HG02678 (cell line): Measurements from ENCODE around the gene ZNF574.

Experiments
- ATAC-seq: cut with Tn5 transposase; IDR thresholded peaks from one replicate; pipeline ENCODE4 v1.9.1; 2021; ENCODE audit warnings: mild to moderate bottlenecking, moderate library complexity; ENCODE audit not compliant: unreplicated experiment

Gene ZNF574

DNA sequence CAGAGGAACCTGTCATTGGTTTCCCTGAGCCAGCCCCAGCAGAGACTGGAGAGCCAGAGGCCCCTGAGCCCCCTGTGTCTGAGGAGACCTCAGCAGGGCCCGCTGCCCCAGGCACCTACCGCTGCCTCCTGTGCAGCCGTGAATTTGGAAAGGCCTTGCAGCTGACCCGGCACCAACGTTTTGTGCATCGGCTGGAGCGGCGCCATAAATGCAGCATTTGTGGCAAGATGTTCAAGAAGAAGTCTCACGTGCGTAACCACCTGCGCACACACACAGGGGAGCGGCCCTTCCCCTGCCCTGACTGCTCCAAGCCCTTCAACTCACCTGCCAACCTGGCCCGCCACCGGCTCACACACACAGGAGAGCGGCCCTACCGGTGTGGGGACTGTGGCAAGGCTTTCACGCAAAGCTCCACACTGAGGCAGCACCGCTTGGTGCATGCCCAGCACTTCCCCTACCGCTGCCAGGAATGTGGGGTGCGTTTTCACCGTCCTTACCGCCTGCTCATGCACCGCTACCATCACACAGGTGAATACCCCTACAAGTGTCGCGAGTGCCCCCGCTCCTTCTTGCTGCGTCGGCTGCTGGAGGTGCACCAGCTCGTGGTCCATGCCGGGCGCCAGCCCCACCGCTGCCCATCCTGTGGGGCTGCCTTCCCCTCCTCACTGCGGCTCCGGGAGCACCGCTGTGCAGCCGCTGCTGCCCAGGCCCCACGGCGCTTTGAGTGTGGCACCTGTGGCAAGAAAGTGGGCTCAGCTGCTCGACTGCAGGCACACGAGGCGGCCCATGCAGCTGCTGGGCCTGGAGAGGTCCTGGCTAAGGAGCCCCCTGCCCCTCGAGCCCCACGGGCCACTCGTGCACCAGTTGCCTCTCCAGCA lies 4.2 kb downstream of the ZNF574 start:
- ATAC-seq = no peak

DNA sequence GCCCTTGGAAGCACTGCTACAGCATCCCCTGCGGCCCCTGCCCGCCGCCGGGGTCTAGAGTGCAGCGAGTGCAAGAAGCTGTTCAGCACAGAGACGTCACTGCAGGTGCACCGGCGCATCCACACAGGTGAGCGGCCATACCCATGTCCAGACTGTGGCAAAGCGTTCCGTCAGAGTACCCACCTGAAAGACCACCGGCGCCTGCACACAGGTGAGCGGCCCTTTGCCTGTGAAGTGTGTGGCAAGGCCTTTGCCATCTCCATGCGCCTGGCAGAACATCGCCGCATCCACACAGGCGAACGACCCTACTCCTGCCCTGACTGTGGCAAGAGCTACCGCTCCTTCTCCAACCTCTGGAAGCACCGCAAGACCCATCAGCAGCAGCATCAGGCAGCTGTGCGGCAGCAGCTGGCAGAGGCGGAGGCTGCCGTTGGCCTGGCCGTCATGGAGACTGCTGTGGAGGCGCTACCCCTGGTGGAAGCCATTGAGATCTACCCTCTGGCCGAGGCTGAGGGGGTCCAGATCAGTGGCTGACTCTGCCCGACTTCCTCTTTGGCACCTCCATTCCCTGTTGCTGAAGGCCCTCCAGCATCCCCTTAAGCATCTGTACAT lies 4.9 kb downstream of the ZNF574 start:
- ATAC-seq = no peak

DNA sequence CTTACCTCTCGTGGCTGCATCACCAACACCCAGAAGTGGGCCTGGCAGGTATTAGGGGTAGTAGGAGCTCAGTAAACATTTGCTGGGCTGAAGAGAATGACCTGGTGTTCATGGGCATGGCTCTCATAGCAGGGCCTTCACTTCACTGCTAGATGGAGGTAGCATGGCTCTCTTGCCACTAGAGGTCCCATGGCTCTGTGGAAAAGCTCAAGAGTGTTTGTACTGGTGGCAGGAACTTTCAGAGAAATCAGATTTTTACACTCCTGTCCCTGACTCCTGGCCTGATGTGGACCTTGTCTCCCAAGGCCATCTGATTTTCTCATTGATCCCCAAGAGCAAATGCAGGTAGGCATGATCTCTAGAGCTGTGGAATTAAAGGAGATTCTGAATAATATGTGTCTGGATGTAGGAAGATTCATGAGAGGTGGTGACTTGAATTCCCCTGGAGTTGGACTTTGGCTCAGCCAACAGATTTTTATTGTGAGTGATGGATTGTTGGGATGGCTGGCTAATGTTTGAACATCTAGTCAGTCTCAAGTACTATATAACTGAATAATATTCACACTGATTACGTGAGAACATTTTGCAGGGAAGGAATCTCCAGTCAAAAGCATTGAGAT lies 5.7 kb downstream of the ZNF574 start:
- no peak for ATAC-seq

DNA sequence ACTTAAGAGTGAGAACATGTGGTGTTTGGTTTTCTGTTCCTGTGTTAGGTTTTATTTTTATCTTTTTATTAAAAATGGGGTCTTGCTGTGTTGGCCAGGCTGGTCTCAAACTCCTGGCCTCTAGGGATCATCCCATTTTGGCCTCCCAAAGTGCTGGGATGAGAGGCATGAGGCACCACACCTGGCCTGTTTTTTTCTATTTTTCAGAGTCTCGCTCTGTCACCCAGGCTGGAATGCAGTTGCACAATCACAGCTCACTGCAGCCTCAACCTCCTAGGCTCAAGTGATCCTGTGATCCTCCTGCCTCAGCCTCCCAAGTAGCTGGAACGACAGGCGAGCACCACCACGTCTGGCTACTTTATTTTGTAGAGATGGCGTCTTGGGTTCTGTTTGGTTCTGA lies 7.6 kb downstream of the ZNF574 start:
- ATAC-seq = no peak

DNA sequence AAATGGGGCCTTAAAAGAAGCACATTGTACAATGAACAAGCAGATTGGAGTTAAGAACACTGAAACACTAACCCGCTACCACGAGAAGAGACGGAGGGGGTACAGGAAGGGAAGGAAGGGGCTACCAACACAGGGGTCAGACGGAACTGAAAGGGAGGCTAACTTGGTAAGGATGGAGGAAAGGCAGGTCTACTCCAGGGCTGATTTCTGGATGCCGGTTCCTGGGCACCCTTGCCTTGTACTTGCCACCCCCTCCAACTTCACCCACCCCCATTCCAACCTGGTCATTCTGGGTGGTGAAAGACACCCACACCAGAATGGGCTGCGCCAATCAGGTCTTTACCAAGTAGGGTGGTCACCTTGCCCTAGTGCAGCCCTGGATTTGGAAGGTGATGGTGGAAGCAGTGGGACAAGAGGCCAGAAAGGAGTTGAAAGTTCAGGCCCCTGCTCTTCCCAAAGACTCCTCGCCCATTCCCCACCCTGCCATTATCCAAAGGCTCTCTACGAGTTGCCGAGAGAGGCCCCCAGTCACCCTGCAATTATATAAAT lies 10.3 kb downstream of the ZNF574 start:
- no peak for ATAC-seq

DNA sequence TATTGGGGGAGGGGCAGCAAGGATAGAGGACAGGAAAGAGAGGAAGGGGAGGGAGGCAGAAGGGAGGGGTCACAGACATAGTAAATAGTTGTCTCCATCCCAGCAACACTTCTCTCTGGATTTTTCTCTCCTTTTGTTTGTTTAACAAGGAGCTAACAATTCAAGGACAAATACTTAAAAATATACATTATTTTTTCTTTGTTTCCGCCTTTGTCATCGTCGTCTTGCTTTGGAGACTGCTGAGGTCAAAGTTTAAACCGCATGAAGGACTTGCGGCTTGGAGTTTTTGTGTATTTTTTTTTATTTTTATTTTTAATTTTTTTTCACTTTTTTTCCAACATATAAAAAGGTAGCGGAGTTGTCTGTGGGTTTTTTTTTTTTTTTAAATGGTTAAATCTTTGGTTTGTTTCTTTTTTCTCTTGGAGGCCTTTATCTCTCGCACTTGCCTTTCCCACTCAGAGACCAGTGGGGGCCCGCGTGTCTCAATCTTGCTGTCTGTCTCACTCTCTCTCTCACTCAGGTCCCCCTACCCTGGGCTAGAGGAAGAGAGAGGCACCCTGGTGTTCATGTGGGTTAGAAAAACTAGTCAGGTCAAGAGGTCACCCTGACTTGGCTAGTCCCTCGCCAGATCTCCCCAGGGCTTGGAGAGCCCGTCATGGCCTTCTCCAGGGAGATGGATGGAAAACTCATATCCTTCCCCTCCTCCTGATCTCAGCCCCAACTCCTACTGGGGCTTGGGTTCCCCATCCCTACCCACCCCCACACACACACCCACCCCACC lies 11.0 kb downstream of the ZNF574 start:
- no peak for ATAC-seq

DNA sequence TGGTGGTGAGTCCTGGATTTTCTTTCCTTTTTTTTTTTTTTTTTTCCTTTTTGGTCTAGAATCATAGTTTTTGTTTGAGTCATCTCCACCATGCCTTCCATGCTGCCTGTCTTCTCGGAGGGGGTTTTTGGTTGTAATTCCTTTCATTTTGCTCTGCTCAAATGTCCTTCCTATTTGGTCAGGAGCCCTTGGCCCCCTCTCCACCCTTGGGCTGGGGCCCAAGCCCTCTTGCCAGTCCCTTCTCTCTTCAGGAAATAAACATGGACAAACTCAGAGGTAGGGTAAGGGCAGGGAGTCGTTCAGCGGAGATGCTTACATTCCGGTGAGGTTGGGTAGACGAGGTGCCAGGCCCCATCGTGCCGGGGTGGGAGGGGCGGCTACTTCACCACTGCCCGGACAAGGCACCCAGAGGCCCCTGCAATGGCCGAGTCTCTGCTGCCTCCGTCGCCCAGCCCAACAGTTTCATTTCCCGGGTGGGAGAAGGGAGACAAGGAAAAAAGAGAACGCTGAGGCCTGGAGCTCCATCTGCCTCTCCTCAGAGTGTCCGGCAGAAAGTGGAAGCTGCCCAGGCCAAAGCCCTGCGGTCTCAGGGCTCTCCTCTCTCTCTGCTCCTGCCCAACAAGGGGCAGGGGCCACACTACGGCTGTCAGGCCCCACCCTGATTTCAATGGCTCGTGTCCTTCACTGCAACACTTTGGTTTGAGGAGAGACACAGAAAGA lies 12.7 kb downstream of the ZNF574 start:
- no peak for ATAC-seq

DNA sequence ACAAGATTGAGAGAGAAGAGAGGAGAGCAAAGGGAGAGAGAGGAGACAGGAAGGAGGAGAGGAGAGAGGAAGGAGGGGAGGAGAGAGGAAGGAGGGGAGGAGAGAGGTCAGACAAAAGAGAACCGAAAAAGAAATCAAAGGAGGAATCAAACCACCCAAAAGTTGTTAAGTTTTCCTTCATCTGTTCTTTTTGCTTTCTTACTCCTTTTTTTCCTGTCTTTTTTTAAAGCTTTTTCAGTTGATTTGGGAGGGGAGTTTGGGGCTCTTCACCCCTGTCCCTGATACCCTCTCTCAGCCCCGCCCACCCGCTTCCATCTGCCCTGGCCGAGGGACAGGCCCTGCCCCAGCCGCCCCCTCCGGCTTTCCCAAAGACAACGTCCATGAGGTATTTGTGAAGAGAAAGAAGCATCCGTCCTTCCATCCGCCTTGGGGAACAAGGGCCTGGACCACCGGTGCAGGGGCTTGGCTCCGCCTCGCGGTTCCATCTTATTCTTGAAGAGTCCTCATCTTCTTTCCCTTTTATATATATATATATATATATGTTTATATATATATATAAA lies 13.3 kb downstream of the ZNF574 start:
- no peak for ATAC-seq

DNA sequence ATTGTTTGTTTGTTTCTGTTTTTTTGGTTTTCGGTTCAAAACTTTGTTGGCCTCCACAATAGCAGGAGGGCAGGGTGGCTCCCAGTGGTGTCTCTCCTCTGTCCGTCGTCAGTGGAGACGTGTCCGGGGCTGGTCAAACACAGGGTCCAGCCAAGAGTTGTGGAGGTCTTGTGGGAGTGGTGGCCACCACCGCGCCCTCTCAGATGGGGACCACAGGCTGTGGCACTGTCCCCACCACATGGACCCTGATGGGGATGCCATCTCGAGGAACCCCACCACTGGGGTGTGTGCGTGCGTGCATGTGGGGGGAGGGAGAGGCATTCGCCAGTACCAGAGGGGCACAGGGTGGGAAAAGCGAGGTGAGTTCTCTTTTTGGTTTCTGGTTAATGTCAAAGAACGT lies 13.8 kb downstream of the ZNF574 start:
- ATAC-seq = no peak

DNA sequence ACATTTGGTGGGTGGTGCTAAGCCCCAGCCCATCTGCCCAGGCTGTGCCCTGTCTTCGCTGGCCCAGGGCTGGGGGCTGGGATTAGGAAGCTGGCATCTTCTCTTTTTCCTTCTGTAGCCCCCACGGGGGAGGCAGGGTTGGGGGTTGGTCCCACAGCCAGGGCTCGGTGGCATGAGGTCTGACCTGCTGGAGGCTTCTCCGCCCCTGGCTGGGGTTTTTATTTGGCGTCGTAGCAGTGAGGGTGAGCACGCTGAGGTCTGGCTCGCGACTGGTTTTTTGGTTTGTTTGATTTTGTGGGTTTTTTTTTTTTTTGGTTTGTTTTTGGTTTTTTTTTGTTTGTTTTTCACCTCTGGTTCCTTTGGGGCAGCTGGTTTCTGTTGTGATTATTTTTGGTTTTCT lies 14.7 kb downstream of the ZNF574 start:
- ATAC-seq = no peak

DNA sequence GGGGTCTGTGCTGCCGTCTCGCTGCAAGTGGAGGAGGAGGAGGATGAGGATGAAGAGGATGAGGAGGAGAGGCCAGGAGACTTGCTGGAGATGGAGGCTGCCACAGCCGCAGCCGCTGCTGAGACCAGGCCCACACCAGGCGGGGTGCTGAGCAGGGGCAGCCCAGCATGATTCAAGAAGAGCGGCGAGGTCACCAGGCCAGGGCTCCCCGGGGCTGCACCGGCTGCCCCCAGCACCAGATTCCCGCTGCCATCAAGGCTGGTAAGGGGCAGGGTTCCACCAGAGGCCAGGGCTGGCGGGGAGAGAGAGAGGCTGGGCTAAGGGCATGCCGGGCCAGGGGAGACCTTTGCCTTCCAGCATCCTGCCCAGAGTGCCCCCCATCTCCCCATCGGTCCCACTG lies 15.3 kb downstream of the ZNF574 start:
- ATAC-seq = no peak

DNA sequence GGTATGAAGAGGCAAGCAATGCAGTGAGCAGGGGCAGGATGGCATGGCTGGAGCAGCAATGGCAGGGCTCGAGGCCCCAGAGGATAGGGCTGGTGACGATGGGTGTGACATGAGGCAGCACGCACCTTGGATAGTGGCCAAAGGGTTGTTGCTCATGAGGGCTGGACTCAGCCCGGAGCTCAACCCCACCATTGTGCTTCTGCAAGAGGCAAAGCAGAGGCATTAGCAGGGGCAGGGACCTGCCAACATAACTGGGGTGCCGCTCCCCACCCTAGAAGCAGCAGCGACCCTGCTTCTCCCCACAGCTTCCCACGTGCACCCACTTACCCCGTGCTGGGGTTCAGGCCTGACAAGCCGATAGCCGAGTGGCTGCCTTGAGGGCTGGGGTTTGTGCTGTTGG lies 15.8 kb downstream of the ZNF574 start:
- no peak for ATAC-seq

DNA sequence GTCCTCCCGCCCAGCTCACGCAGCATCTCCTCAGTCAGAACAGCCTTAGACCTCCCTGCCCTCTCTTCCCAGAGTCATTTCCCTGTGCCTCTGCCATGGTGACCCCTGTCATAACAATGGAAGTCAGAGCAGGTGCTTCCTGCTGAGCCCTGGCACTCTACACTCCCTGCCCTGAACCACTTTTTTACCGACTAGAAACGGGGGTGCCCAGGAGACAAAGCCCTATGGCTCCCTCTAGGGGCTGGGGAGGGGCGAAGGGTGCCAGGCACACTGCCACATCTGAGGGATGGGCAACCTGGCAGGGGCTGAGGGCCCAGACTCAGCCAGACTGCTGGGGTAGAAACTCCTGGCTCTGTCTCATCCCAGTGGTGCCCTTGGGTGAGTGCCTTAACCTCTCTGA lies 16.4 kb downstream of the ZNF574 start:
- no peak for ATAC-seq

DNA sequence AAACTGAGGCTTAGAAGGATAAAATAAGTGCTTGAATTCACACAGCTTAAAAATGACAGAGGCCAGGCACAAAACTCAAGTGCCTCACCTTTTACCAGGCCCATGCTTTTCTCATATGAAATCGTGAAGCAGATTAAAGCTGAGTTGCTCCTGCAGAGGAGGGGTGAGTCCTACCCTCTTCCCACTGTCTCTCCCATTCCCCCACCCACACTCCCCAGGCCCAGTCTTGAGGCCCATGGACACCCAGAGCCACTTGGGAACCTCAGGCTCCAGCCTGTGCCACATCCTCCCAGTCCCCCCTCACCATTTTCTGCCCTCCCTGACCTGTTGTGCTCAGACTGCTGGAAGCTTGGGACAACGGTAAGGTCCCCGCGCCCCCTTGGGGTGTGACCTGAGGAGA lies 17.5 kb downstream of the ZNF574 start:
- ATAC-seq = no peak

DNA sequence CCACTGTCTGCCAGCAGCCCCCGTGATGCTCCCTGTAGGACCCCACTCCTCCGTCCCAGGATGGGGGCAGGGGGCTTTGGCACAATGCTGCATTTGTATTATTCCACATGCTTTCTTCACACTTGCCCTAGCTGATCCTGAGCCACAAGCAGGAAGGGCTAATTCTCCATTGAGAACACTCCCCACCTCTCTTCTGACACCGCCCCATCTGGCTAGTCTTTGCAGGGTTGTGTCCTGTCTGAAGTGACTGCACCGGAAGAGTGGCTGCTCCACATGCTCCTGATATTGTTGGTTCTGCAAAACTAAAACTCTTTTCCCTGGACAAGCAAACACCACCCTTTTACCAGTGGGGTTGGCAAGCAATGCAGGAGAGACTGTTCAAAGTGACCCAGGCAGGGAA lies 18.0 kb downstream of the ZNF574 start:
- no peak for ATAC-seq

DNA sequence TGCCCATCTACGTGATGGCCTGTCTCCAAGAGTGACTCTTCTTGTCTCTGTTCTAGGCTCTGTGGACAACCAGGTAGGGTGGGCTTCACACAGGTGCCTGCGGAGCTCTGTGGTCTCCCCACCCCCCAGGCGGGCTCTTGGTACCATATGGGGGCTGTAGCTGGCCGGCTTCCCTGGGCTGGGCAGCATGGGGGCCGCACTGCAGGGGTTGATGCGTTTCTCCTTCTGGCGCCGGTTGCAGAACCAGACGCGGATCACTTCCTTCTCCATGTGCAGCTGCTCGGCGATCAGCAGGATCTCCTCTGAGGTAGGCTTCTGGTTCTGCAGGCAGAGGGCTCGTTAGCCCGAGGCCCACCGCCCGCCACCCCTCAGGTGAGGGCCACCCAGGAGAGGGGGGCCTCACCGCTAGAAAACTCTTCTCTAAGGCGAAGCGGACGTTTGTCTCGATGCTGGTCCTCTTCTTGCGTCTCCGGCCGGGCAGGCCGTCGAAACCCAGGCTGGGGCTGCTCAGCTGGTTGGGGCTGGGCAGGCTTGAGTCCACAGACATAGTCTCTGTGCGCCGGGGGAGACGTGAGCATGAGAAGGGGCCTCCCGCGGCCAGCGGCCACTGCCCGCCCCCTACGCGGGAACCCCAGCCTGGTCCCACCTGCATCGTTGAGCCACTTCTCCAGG lies 19.3 kb downstream of the ZNF574 start:
- no peak for ATAC-seq

DNA sequence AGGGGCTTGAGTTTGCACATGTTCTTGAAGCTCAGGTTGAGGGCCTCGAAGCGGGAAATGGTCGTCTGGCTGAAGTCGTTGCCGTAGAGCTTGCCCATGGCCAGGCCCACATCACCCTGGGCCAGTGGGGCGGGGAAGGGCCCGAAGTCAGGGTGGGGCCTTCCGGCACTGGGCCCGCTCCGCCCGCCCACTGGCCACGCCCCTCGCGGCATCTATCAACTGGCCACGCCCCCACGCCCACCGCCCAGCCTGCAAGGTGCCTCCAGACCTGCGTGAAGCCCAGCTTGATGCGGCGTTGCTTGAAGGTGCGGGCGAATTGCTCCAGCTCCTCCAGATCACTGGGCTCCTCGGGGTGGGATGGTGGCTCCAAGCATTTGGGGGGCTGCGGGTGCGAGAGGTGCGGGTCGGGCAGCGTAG lies 19.9 kb downstream of the ZNF574 start:
- no peak for ATAC-seq

DNA sequence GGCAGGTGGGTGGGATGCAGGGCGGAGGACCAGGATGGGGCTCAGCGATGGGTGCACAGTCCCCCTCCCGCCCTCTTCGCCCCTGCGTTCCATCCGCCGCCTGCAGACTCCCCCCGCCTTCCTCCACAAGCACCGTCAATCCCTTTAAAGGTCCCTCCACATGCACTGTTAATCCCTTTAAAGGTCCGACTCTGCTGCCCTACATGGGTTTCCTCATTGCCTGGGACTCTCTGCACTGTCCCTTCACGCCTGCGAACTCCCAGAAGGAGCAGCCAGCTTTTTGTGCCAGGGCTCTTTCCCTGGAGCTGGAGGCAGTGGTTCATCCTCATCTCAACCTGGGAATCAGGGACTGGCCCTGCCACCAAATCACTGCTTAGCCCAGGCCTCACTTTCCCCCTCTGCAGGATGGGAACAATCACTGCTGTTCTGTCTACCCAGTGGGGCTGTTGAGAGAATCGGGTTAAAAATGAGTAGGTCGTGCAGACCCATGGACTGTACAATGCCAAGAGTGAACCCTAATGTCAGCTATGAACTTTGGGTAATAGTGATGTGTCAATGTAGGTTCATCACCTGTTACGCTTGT lies 20.4 kb downstream of the ZNF574 start:
- no peak for ATAC-seq

DNA sequence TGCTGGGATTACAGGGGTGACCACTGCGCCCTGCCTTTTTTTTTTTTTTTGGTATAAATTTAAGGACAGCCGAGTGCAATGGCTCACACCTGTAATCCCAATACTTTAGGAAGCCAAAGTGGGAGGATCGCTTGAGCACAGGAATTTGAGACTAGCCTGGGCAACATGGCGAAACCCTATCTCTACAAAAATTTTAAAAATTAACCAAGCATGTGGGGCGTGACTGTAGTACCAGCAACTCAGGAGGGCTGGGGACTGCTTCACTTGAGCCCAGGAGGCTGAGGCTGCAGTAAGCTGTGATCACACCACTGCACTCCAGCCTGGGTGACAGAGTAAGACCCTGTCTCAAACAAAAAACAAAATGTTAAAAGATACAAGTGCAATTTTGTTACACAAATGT lies 21.5 kb downstream of the ZNF574 start:
- ATAC-seq = no peak
